T-helper 2 cell treated with Interferon-gamma antibody and Interleukin-4, amounts not matched to agents 5 μg/mL and 100 μg/mL, for 36 hours (primary cell): ENCODE results near the gene UBE2M.
A peak's percentile ranks its signal among the peaks of the same experiment; 100 is the strongest.

Experiments used
- DNase-seq: peaks from one replicate; pipeline ENCODE4 v3.0.0; 2021; ENCODE audit warnings: low spot score
- H3K27ac Mint-ChIP-seq: one replicate; pipeline ENCODE4 v1.8.0; 2021; ENCODE audit warnings: mild to moderate bottlenecking, mixed read lengths
- H3K27me3 Mint-ChIP-seq: one replicate; pipeline ENCODE4 v1.8.0; 2021; ENCODE audit warnings: low read depth, mixed read lengths
- H3K36me3 Mint-ChIP-seq: one replicate; pipeline ENCODE4 v1.8.0; 2021; ENCODE audit warnings: low read depth, mixed read lengths
- H3K4me1 Mint-ChIP-seq: one replicate; pipeline ENCODE4 v1.8.0; 2021; ENCODE audit warnings: low read depth, mixed read lengths
- H3K4me3 Mint-ChIP-seq: one replicate; pipeline ENCODE4 v1.8.0; 2022; ENCODE audit warnings: mild to moderate bottlenecking, moderate library complexity, mixed read lengths
- H3K9me3 Mint-ChIP-seq: one replicate; pipeline ENCODE4 v1.8.0; 2021; ENCODE audit warnings: mixed read lengths

Gene UBE2M

GRCh38 chr19:58575183-58576041 lies 17.0 kb upstream of the UBE2M start:
- Mint-ChIP-seq H3K27ac (peak overlapping the region; percentile 87), H3K27me3 (no peaks in the 10 kb centered on the region), H3K9me3 (no peaks in the 10 kb centered on the region), H3K4me3 (peak overlapping the region; percentile 97), H3K4me1 (peaks cover 36% of the 10 kb centered on the region), H3K36me3 (peaks cover 5% of the 10 kb centered on the region)
- DNase-seq, result peak; percentile 85

DNA sequence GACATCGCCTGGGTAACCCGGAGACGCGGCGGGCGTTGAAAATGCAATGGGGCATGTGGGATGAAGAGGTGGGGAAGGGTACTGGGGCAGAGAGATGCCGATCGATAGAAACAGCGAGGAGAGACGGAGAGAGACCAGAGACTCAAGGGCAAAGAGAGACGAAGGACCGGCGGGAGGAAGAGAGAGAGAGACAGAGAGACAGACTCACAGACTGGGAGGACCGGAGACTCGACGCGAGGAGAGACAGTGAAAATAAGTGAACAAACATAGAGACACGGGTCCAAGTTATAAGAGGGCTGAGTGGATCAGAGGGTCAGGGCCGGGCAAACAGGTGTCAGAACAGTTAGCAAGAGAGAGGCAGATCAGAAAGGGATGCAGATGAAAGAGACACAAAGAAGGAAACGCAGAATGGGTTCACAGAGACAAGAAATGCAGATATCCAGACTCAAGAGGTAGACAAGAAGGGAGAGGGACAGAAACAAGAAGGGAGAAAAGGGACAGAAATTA lies 15.3 kb upstream of the UBE2M start:
- no peaks in the 10 kb centered on the region for H3K9me3 Mint-ChIP-seq
- H3K4me3 Mint-ChIP-seq, result peak overlapping the region; percentile 97
- peak overlapping the region; percentile 100 for H3K27ac Mint-ChIP-seq
- DNase-seq, result no peak
- peaks cover 14% of the 10 kb centered on the region for H3K36me3 Mint-ChIP-seq
- H3K4me1 Mint-ChIP-seq, result peaks cover 32% of the 10 kb centered on the region
- H3K27me3 Mint-ChIP-seq, result no peaks in the 10 kb centered on the region

GRCh38 chr19:58572818-58573657 lies 14.6 kb upstream of the UBE2M start, which contains the start of gene MZF1:
MZF1 (minus strand) TSS chr19:58573335; CDS start chr19:58571389, 1,946 bp downstream.
- Mint-ChIP-seq H3K4me1 (peaks cover 31% of the 10 kb centered on the region), H3K9me3 (no peaks in the 10 kb centered on the region), H3K27ac (peak within 1 kb of the TSS; percentile 100), H3K4me3 (peak within 1 kb of the TSS; percentile 97), H3K27me3 (no peaks in the 10 kb centered on the region), H3K36me3 (peaks cover 16% of the 10 kb centered on the region)
- peak; percentile 100 for DNase-seq

- Mint-ChIP-seq H3K4me1 (peaks cover 28% of the 10 kb centered on the region), H3K27me3 (no peaks in the 10 kb centered on the region), H3K27ac (peak overlapping the region; percentile 100), H3K4me3 (peak overlapping the region; percentile 97), H3K9me3 (no peaks in the 10 kb centered on the region), H3K36me3 (peaks cover 16% of the 10 kb centered on the region)
- DNase-seq, result peak; percentile 2
Measured at GRCh38 chr19:58572026-58572817, 13.8 kb upstream of the UBE2M start.

GRCh38 chr19:58571575-58571947 lies 13.2 kb upstream of the UBE2M start:
- H3K9me3 Mint-ChIP-seq, result no peaks in the 10 kb centered on the region
- H3K27me3 Mint-ChIP-seq, result no peaks in the 10 kb centered on the region
- H3K4me1 Mint-ChIP-seq, result peaks cover 27% of the 10 kb centered on the region
- H3K36me3 Mint-ChIP-seq, result peaks cover 17% of the 10 kb centered on the region
- H3K27ac Mint-ChIP-seq, result peak overlapping the region; percentile 100
- no peak for DNase-seq
- H3K4me3 Mint-ChIP-seq, result peak overlapping the region; percentile 97

DNA sequence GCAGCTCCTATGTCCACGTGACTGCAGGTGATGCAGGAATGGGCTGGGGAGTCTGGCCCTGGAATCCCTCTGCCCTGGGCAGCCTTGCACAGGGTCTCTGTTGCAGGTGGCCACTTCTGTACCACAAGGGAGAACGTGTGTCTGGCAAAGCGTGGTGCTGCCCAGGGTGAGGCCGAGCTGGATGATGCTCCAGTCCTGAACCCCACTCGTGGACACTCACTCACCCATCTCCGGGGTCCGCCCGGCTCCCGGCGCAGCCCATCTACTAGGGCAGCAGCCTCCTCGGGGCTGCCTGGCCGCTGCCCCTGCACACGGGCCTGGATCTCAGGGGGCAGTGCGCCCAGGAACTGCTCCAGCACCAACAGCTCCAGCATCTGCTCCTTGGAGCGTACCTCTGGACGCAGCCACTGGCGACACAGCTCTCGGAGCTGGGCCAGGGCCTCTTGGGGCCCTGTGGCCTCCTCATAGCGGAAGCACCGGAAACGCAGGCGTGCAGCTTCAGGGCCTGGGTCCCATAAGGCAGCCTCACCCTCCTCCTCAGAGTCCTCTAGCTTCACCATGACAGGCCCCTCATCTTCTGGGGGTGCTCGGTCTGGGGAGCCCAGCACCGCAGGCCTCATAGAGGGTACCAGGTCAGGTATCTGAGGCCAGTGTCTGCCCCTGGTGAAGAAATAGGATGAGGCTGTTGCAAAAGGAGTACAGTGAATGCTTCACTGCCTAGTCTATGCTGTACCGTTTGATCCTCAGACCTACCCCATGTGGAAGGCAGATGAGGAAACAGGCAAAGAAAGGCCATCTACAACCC lies 12.6 kb upstream of the UBE2M start:
- H3K4me1 Mint-ChIP-seq, result peaks cover 27% of the 10 kb centered on the region
- H3K9me3 Mint-ChIP-seq, result no peaks in the 10 kb centered on the region
- DNase-seq, result no peak
- no peaks in the 10 kb centered on the region for H3K27me3 Mint-ChIP-seq
- no peak overlapping the region for H3K4me3 Mint-ChIP-seq
- H3K36me3 Mint-ChIP-seq, result peaks cover 19% of the 10 kb centered on the region
- H3K27ac Mint-ChIP-seq, result no peak overlapping the region

- no peak for DNase-seq
- Mint-ChIP-seq H3K4me1 (peaks cover 24% of the 10 kb centered on the region), H3K36me3 (peaks cover 19% of the 10 kb centered on the region), H3K9me3 (no peaks in the 10 kb centered on the region), H3K4me3 (no peak overlapping the region), H3K27ac (no peak overlapping the region), H3K27me3 (no peaks in the 10 kb centered on the region)
Measured at GRCh38 chr19:58569943-58570670, 11.7 kb upstream of the UBE2M start.

- no peak overlapping the region for H3K4me3 Mint-ChIP-seq
- no peaks in the 10 kb centered on the region for H3K27me3 Mint-ChIP-seq
- peaks cover 20% of the 10 kb centered on the region for H3K36me3 Mint-ChIP-seq
- H3K9me3 Mint-ChIP-seq, result no peaks in the 10 kb centered on the region
- H3K4me1 Mint-ChIP-seq, result peaks cover 26% of the 10 kb centered on the region
- no peak overlapping the region for H3K27ac Mint-ChIP-seq
- no peak for DNase-seq
Measured at GRCh38 chr19:58569191-58569942, 11.0 kb upstream of the UBE2M start.

DNA sequence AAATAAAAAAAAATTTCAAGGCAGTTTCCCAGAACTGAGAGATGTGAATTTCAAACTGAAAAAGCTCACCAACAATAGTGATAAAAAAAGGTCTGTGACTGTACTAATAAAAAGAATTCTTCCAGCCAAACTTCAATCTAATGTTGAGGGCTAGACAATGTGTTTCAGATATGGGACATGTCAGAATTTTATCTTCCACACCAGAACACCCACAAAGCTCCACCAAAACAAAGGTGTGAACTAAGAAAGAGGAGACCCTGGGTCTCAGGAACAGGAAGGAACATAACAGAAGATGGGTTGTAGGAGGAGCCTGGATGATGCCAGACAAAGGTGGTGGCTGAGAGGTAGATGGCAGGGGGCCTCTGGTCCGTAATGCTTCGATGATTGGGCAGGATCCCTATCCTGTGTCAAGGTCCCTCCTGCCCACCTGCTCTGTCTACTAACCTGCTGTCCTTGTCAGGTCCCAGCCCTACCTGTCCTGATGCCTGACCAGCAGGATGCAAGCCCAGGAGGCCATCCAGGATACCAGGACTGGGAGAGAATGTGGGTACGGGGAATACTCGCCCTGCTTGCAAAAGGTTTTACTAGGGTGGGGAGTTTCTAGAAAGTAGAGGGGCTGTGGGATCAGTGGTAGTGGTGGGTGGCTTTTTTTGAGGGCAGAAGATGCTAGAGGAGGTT lies 10.2 kb upstream of the UBE2M start:
- Mint-ChIP-seq H3K4me3 (no peak overlapping the region), H3K27me3 (no peaks in the 10 kb centered on the region), H3K4me1 (peaks cover 29% of the 10 kb centered on the region), H3K27ac (no peak overlapping the region), H3K9me3 (no peaks in the 10 kb centered on the region), H3K36me3 (peaks cover 21% of the 10 kb centered on the region)
- no peak for DNase-seq

GRCh38 chr19:58566989-58567388 lies 8.6 kb upstream of the UBE2M start:
- no peak for DNase-seq
- Mint-ChIP-seq H3K4me1 (peaks cover 26% of the 10 kb centered on the region), H3K4me3 (no peak overlapping the region), H3K36me3 (peaks cover 22% of the 10 kb centered on the region), H3K27me3 (no peaks in the 10 kb centered on the region), H3K9me3 (no peaks in the 10 kb centered on the region), H3K27ac (no peak overlapping the region)

DNA sequence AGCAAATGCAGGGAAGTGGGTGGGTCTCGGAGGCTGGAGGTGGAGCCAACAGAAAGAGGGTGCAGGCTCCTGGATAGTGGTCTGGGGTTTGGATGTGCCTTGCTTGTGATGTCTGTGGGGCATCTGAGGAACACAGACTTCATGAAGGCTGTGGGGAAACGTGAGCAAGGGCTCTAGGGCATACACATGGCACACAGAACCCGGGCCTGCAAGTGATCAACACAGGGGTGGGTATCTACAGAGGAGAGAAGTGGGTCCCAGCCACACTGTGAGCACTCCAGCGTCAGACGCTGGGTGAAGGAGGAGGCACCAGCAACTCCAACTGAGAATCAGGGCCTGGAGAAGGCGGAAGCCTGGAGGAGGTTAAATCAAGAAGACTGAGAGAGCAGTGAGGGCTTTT lies 5.4 kb upstream of the UBE2M start:
- H3K4me1 Mint-ChIP-seq, result peaks cover 30% of the 10 kb centered on the region
- no peaks in the 10 kb centered on the region for H3K9me3 Mint-ChIP-seq
- no peaks in the 10 kb centered on the region for H3K27me3 Mint-ChIP-seq
- H3K36me3 Mint-ChIP-seq, result peaks cover 16% of the 10 kb centered on the region
- peak overlapping the region; percentile 41 for H3K27ac Mint-ChIP-seq
- peak overlapping the region; percentile 25 for H3K4me3 Mint-ChIP-seq
- no peak for DNase-seq
